CD14-positive monocyte (primary cell): ENCODE data around the gene FBXL13. TPM values are rescaled to one million over a fixed set of nuclear protein-coding genes. Genes with fewer than 3 reads are reported as not detected.

Experiments
- DNase-seq, 3 donors: peaks; one replicate each; pipeline ENCODE4 v3.0.0-alpha.2; 2011 to 2022
- H2AFZ ChIP-seq: 2 replicates; pipeline ENCODE4 v1.6.0; 2012; ENCODE audit warnings: mild to moderate bottlenecking, low read depth, low read length, inconsistent platforms; ENCODE audit not compliant: insufficient read depth, poor library complexity, severe bottlenecking
- H3K27ac ChIP-seq, 2 donors: 1 replicate in 1 of 2; 2 replicates in 1 of 2; pipeline ENCODE4 v1.5.1; 2012 to 2013; ENCODE audit warnings: low read length in 2 of 2, control low read depth in 1 of 2, inconsistent platforms in 1 of 2, low read depth in 1 of 2, mild to moderate bottlenecking in 1 of 2
- H3K27me3 ChIP-seq, 2 donors: one replicate each; pipeline versions ENCODE4 v1.6.0 to v1.6.1; 2011 to 2013; ENCODE audit warnings: low read length in 2 of 2; ENCODE audit not compliant: control insufficient read depth in 2 of 2, insufficient read depth in 2 of 2
- H3K36me3 ChIP-seq, 2 donors: replicated peaks in 1 of 2; 1 replicate in 1 of 2; 2 replicates in 1 of 2; pipeline versions ENCODE4 v1.5.1 to v1.6.1; 2012 to 2013; ENCODE audit warnings: low read length in 2 of 2, control low read depth in 1 of 2, inconsistent platforms in 1 of 2, mild to moderate bottlenecking in 1 of 2; ENCODE audit not compliant: insufficient read depth in 2 of 2, control insufficient read depth in 1 of 2
- H3K4me1 ChIP-seq, 2 donors: 1 replicate in 1 of 2; 2 replicates in 1 of 2; pipeline versions ENCODE4 v1.5.1 to v1.6.1; 2012 to 2013; ENCODE audit warnings: low read length in 2 of 2, control low read depth in 1 of 2, inconsistent platforms in 1 of 2, mild to moderate bottlenecking in 1 of 2, moderate library complexity in 1 of 2; ENCODE audit not compliant: insufficient read depth in 2 of 2, control insufficient read depth in 1 of 2
- H3K4me2 ChIP-seq: replicated peaks from 2 replicates; pipeline ENCODE3; 2012; ENCODE audit warnings: low read length, moderate library complexity, mild to moderate bottlenecking; ENCODE audit not compliant: poor library complexity, severe bottlenecking; ENCODE audit errors: extremely low read depth
- H3K4me3 ChIP-seq, 3 experiments: fragments of 200-600 bp in 1 of 3; sonication (generic) in 1 of 3; replicated peaks in 1 of 3; 1 replicate in 2 of 3; 2 replicates in 1 of 3; pipeline ENCODE4 v1.5.1; 2011 to 2013; ENCODE audit warnings: low read length in 3 of 3, mild to moderate bottlenecking in 3 of 3, control low read depth in 2 of 3, low read depth in 2 of 3, inconsistent platforms in 1 of 3, moderate library complexity in 1 of 3
- H3K79me2 ChIP-seq: 2 replicates; pipeline ENCODE4 v1.6.0; 2012; ENCODE audit warnings: mild to moderate bottlenecking, control low read depth, inconsistent platforms, low read length, moderate library complexity; ENCODE audit not compliant: insufficient read depth
- H3K9ac ChIP-seq: 2 replicates; pipeline ENCODE4 v1.6.0; 2017; ENCODE audit warnings: low read length, mild to moderate bottlenecking; ENCODE audit not compliant: insufficient read depth, poor library complexity, severe bottlenecking
- H3K9me3 ChIP-seq, 2 donors: replicated peaks in 1 of 2; 1 replicate in 1 of 2; 2 replicates in 1 of 2; pipeline versions ENCODE4 v1.5.1 to v1.6.1; 2012 to 2013; ENCODE audit warnings: low read length in 2 of 2, control low read depth in 1 of 2; ENCODE audit not compliant: control insufficient read depth in 1 of 2, insufficient read depth in 1 of 2
- H4K20me1 ChIP-seq: 2 replicates; pipeline ENCODE4 v1.6.0; 2012; ENCODE audit warnings: mild to moderate bottlenecking, low read length, control low read depth, moderate library complexity; ENCODE audit not compliant: insufficient read depth
- H3K27ac Mint-ChIP-seq, 7 donors: one replicate each; pipeline ENCODE4 v1.8.0; 2020; ENCODE audit warnings: mild to moderate bottlenecking in 7 of 7, mixed read lengths in 7 of 7, moderate library complexity in 6 of 7, inconsistent platforms in 2 of 7
- H3K27me3 Mint-ChIP-seq, 3 donors: one replicate each; pipeline ENCODE4 v1.8.0; 2021 to 2022; ENCODE audit warnings: low read depth in 3 of 3, mild to moderate bottlenecking in 3 of 3, mixed read lengths in 3 of 3, moderate library complexity in 3 of 3, inconsistent platforms in 1 of 3
- H3K36me3 Mint-ChIP-seq, 2 donors: one replicate each; pipeline ENCODE4 v1.8.0; 2020; ENCODE audit warnings: mixed read lengths in 2 of 2, inconsistent platforms in 1 of 2, mild to moderate bottlenecking in 1 of 2
- H3K4me1 Mint-ChIP-seq: one replicate; pipeline ENCODE4 v1.8.0; 2020; ENCODE audit warnings: mild to moderate bottlenecking, mixed read lengths
- H3K4me3 Mint-ChIP-seq, 2 donors: one replicate each; pipeline ENCODE4 v1.8.0; 2020; ENCODE audit warnings: mild to moderate bottlenecking in 2 of 2, mixed read lengths in 2 of 2, moderate library complexity in 1 of 2
- H3K9me3 Mint-ChIP-seq, 7 donors: one replicate each; pipeline ENCODE4 v1.8.0; 2020 to 2022; ENCODE audit warnings: mixed read lengths in 7 of 7, mild to moderate bottlenecking in 6 of 7, moderate library complexity in 6 of 7, inconsistent platforms in 2 of 7
- WGBS: methylation state at CpG from one replicate; pipeline ENCODE4 v1.1.5; 2013; ENCODE audit warnings: missing lambda C conversion rate; ENCODE audit not compliant: insufficient coverage; 5-methylcytosine and 5-hydroxymethylcytosine counted together
- intact Hi-C, 2 donors: fragments of 100-400 bp; cut with micrococcal nuclease; formaldehyde crosslinking; loops; one replicate each; pipeline versions ENCODE4 v1.15.0 to v1.15.1; 2023
- polyA plus RNA-seq, 3 donors: library from polyadenylated mRNA; depleted of rRNA in 1 of 3; unstranded in 2 of 3; stranded (reverse) in 1 of 3; fragments of 300-500 nt in 2 of 3; fragments of >200 nt in 1 of 3; fragmentation: Illumina TruSeq in 2 of 3; gene quantifications; 1 replicate in 2 of 3; 2 replicates in 1 of 3; pipeline ENCODE4 v1.2.3, GENCODE V29; 2012 to 2021
- TF ChIP-seq, protein P1 (sequence below): fragments of 200-600 bp; IDR thresholded peaks from one replicate; pipeline ENCODE4 v1.8.0; 2022; ENCODE audit warnings: antibody characterized with exemption, mild to moderate bottlenecking

The FBXL13 gene
- polyA plus RNA-seq, 3 donors: 0.05 TPM; not detected in 2

DNA sequence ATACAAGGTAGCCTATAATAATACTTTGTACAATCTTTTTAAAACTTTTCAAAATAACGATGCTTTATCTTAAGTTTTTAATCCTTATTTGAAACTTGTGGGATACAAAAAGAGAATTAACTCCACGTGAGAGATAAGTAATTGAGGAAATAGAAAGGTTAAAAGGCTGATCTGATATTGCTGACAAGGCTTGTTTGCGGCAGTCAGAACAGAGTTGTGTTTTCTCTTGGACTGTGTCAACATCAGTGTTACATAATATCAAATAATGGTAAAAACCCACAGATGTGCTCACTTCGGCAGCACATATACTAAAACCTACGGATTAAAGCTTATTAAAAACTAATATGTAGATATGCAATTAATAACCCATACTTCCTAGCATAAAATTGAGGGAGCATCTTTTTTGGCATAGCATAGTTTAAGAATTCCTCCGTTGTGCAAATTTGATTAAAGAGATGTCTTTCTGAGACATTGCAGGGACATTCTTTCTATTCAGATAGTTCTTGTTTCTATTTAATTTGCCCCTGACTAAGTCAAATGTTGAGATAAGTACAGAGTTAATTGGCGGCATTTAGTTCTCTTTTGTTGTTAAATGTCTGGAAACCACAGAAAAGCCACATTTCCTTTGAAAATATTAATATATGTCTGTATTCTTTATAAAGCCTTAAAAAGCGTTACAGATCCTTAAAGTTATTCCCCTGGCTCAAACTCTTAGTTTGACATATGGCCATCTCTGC, 262.5 kb downstream of the FBXL13 start:
- intact Hi-C loops: no loop called here
- no peaks in the 10 kb centered on the region for H3K9me3 ChIP-seq
- WGBS: 0% methylated on average over 1 of the region's 8 CpGs
- no peaks in the 10 kb centered on the region for H3K36me3 ChIP-seq
- Mint-ChIP-seq H3K27ac (no peak overlapping the region), H3K9me3 (peaks cover 0 to 2% (median 0%) of the 10 kb centered on the region in 7 donors), H3K36me3 (peaks cover 16 to 18% of the 10 kb centered on the region in 2 donors), H3K27me3 (peaks cover 0 to 2% (median 0%) of the 10 kb centered on the region in 3 donors), H3K4me3 (peak overlapping the region in 1 of 2 donors; percentile 71), H3K4me1 (peaks cover 22% of the 10 kb centered on the region)
- H3K4me3 ChIP-seq: peak overlapping the region in 1 of 3 experiments; percentile 18
- H3K27me3 ChIP-seq: no peaks in the 10 kb centered on the region
- H4K20me1 ChIP-seq: no peaks in the 10 kb centered on the region
- peak; percentile 10 to 11 (median 10) for DNase-seq
- H3K9ac ChIP-seq: no peak overlapping the region
- H3K79me2 ChIP-seq: no peaks in the 10 kb centered on the region
- peak overlapping the region; percentile 43 for H3K4me2 ChIP-seq
- TF ChIP-seq, protein P1, sequence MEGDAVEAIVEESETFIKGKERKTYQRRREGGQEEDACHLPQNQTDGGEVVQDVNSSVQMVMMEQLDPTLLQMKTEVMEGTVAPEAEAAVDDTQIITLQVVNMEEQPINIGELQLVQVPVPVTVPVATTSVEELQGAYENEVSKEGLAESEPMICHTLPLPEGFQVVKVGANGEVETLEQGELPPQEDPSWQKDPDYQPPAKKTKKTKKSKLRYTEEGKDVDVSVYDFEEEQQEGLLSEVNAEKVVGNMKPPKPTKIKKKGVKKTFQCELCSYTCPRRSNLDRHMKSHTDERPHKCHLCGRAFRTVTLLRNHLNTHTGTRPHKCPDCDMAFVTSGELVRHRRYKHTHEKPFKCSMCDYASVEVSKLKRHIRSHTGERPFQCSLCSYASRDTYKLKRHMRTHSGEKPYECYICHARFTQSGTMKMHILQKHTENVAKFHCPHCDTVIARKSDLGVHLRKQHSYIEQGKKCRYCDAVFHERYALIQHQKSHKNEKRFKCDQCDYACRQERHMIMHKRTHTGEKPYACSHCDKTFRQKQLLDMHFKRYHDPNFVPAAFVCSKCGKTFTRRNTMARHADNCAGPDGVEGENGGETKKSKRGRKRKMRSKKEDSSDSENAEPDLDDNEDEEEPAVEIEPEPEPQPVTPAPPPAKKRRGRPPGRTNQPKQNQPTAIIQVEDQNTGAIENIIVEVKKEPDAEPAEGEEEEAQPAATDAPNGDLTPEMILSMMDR: no peak
- no peak overlapping the region for H2AFZ ChIP-seq
- peaks cover 19 to 24% of the 10 kb centered on the region in 2 donors for H3K4me1 ChIP-seq
- H3K27ac ChIP-seq: no peak overlapping the region

DNA sequence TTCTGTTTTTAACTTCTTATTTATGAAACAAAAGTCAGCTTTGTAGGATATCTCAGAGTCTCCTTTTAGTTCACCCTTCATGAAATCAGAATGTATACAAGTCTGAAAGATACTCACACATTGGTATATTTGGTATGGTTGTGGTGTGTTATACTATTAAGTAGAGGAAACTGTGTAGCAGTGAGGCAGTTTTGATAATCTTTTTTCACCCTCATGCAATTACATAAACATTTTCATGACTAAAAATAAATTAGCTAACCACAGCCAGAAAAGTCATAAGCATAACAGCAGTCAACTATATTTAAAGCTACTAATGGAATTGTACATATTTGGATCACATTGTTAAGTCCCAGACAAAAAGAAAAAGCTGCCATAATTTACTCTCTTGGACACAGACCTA, 263.7 kb downstream of the FBXL13 start:
- H3K9me3 Mint-ChIP-seq: peaks cover 0 to 2% (median 0%) of the 10 kb centered on the region in 7 donors
- H3K27me3 Mint-ChIP-seq: peaks cover 0 to 2% (median 0%) of the 10 kb centered on the region in 3 donors
- H3K4me2 ChIP-seq: no peak overlapping the region
- no peak overlapping the region for H3K27ac ChIP-seq
- no peaks in the 10 kb centered on the region for H3K9me3 ChIP-seq
- DNase-seq: no peak
- no peak overlapping the region for H3K4me3 Mint-ChIP-seq
- H3K36me3 Mint-ChIP-seq: peaks cover 16 to 18% of the 10 kb centered on the region in 2 donors
- intact Hi-C loops: no loop called here
- TF ChIP-seq, protein P1: no peak
- H3K79me2 ChIP-seq: no peaks in the 10 kb centered on the region
- no peaks in the 10 kb centered on the region for H3K36me3 ChIP-seq
- no peaks in the 10 kb centered on the region for H4K20me1 ChIP-seq
- H3K4me3 ChIP-seq: no peak overlapping the region
- no peak overlapping the region for H3K9ac ChIP-seq
- no peaks in the 10 kb centered on the region for H3K27me3 ChIP-seq
- H3K27ac Mint-ChIP-seq: no peak overlapping the region
- peaks cover 22% of the 10 kb centered on the region for H3K4me1 Mint-ChIP-seq
- H2AFZ ChIP-seq: no peak overlapping the region
- H3K4me1 ChIP-seq: peaks cover 19 to 24% of the 10 kb centered on the region in 2 donors
